Measurements from ENCODE around the gene TCF12.

DNA sequence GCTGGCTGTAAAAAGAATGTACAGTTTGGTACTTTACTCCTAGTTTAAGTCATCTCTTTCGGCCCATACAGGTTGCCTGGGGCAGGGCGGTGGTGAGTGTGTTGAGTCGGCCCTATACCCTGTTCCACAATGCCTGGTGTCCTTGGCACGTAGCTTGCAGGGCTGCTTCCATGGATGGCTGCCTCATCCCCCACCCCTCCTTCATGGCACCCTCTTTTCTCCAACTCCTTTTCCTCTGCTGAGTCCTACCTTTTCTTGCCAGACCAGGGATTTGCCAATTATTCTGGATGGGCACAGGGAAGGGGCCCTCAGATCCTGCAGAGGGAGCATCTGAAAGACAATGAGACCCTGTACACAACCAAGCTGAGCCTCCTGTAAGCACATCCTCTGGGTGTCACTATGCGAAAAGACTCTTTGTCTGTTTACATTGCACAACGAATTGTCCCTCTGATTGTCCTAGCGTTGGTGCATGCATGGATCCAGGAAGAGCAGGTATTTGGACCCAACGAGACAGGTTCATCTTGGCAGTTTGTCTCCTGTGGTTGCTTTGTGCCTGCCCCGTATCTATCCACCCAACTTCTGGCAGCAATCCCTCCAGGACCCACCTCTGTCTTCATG is 384.3 kb downstream of the TCF12 start:
- TF ChIP-seq, protein P1, sequence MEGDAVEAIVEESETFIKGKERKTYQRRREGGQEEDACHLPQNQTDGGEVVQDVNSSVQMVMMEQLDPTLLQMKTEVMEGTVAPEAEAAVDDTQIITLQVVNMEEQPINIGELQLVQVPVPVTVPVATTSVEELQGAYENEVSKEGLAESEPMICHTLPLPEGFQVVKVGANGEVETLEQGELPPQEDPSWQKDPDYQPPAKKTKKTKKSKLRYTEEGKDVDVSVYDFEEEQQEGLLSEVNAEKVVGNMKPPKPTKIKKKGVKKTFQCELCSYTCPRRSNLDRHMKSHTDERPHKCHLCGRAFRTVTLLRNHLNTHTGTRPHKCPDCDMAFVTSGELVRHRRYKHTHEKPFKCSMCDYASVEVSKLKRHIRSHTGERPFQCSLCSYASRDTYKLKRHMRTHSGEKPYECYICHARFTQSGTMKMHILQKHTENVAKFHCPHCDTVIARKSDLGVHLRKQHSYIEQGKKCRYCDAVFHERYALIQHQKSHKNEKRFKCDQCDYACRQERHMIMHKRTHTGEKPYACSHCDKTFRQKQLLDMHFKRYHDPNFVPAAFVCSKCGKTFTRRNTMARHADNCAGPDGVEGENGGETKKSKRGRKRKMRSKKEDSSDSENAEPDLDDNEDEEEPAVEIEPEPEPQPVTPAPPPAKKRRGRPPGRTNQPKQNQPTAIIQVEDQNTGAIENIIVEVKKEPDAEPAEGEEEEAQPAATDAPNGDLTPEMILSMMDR (IDR thresholded peaks at IDR 0.05), result no peak
- TF ChIP-seq EP300 (IDR thresholded peaks at IDR 0.05) (no peak), POLR2A (IDR thresholded peaks at IDR 0.05; ENCODE audit: low read depth) (no peak)

Measured in esophagus muscularis mucosa (tissue), 4 donors.